Hepatocyte (in vitro differentiated cells): ENCODE measurements around the gene TMEM218. TPM values are rescaled to one million over a fixed set of nuclear protein-coding genes. Genes with fewer than 3 reads are reported as not detected.
"Not testable (repeated sequence)": the region's sequence is repeated elsewhere in the genome, so short reads cannot be mapped to it uniquely, and the experiment has no call there.

Source experiments
- DNase-seq: peaks from one replicate; pipeline ENCODE4 v3.0.0-alpha.2; 2016; ENCODE audit warnings: low spot score
- H2AFZ ChIP-seq: fragments of 200-600 bp; sonication (generic); 2 replicates; pipeline ENCODE4 v1.6.0; 2016; ENCODE audit warnings: antibody characterized with exemption, mild to moderate bottlenecking
- H3K27ac ChIP-seq: fragments of 200-600 bp; sonication (generic); 2 replicates; pipeline ENCODE4 v1.5.1; 2016; ENCODE audit warnings: mild to moderate bottlenecking
- H3K27me3 ChIP-seq: fragments of 200-600 bp; sonication (generic); 2 replicates; pipeline ENCODE4 v1.6.1; 2016
- H3K36me3 ChIP-seq: fragments of 200-600 bp; sonication (generic); replicated peaks from 2 replicates; pipeline ENCODE4 v1.5.1; 2016; ENCODE audit warnings: low read depth; ENCODE audit not compliant: insufficient read depth
- H3K4me1 ChIP-seq: fragments of 200-600 bp; sonication (generic); 2 replicates; pipeline ENCODE4 v1.5.1; 2016; ENCODE audit warnings: mild to moderate bottlenecking, moderate library complexity; ENCODE audit not compliant: insufficient read depth
- H3K4me2 ChIP-seq: fragments of 200-600 bp; sonication (generic); 2 replicates; pipeline ENCODE4 v1.6.0; 2016
- H3K4me3 ChIP-seq: fragments of 200-600 bp; sonication (generic); 2 replicates; pipeline ENCODE4 v1.5.1; 2016; ENCODE audit warnings: mild to moderate bottlenecking
- H3K79me2 ChIP-seq: fragments of 200-600 bp; sonication (generic); 2 replicates; pipeline ENCODE4 v1.6.0; 2017; ENCODE audit warnings: mild to moderate bottlenecking
- H3K9me2 ChIP-seq: fragments of 200-600 bp; sonication (generic); replicated peaks from 2 replicates; pipeline ENCODE4 v1.6.0; 2017; ENCODE audit warnings: mild to moderate bottlenecking; ENCODE audit not compliant: insufficient read depth
- H3K9me3 ChIP-seq: fragments of 200-600 bp; sonication (generic); 2 replicates; pipeline ENCODE4 v1.5.1; 2016; ENCODE audit warnings: low read depth, mild to moderate bottlenecking
- H4K20me1 ChIP-seq: fragments of 200-600 bp; sonication (generic); 2 replicates; pipeline ENCODE4 v1.6.0; 2016; ENCODE audit warnings: mild to moderate bottlenecking; ENCODE audit not compliant: insufficient read depth, poor library complexity, severe bottlenecking
- CTCF ChIP-seq: fragments of 200-600 bp; sonication (generic); IDR thresholded peaks from 2 replicates; pipeline ENCODE4 v1.5.1; 2016; ENCODE audit warnings: antibody characterized with exemption, mild to moderate bottlenecking; ENCODE audit not compliant: poor library complexity
- EZH2 ChIP-seq: fragments of 200-600 bp; sonication (generic); IDR thresholded peaks from 2 replicates; pipeline ENCODE4 v1.6.1; 2016; ENCODE audit warnings: antibody characterized with exemption, mild to moderate bottlenecking, borderline replicate concordance
- EZH2phosphoT487 ChIP-seq: fragments of 200-600 bp; sonication (generic); IDR thresholded peaks from one replicate; pipeline ENCODE4 v1.6.1; 2018; ENCODE audit warnings: antibody characterized with exemption, mild to moderate bottlenecking, low read depth, moderate library complexity; ENCODE audit not compliant: unreplicated experiment, severe bottlenecking
- WGBS: methylation state at CpG from one replicate; pipeline ENCODE4 v1.1.6; 2016; ENCODE audit warnings: low lambda C conversion rate; ENCODE audit errors: missing lambda C conversion rate; 5-methylcytosine and 5-hydroxymethylcytosine counted together
- polyA plus RNA-seq: library from polyadenylated mRNA; unstranded; fragments of >200 nt; fragmentation: Nextera tagmentation; extraction: Ambion mirVana; gene quantifications from 2 replicates; pipeline ENCODE4 v1.2.1, GENCODE V29; 2016
- total RNA-seq: library from RNA; depleted of rRNA; stranded (reverse); fragments of >200 nt; gene quantifications from 2 replicates; pipeline ENCODE4 v1.2.3, GENCODE V29; 2014

Gene TMEM218
- total and polyA plus RNA-seq, 2 experiments from 2014 or later = 20.6 to 20.7 TPM

GRCh38 chr11:125091877-125092664 is 19.4 kb downstream of the TMEM218 start:
- H2AFZ ChIP-seq = no peak overlapping the region
- no peaks in the 10 kb centered on the region for H3K36me3 ChIP-seq
- H3K27ac ChIP-seq = peak overlapping the region; percentile 68
- no peaks in the 10 kb centered on the region for H3K9me3 ChIP-seq
- no peak overlapping the region for H3K4me3 ChIP-seq
- H3K9me2 ChIP-seq = no peaks in the 10 kb centered on the region
- TF ChIP-seq EZH2 (no peak), CTCF (no peak), EZH2phosphoT487 (no peak)
- DNase-seq = no peak
- no peaks in the 10 kb centered on the region for H3K27me3 ChIP-seq
- H3K4me2 ChIP-seq = no peak overlapping the region
- 85% methylated on average over 6 of the region's 6 CpGs for WGBS
- peaks cover 6% of the 10 kb centered on the region for H3K4me1 ChIP-seq
- H4K20me1 ChIP-seq = no peaks in the 10 kb centered on the region
- no peaks in the 10 kb centered on the region for H3K79me2 ChIP-seq

GRCh38 chr11:125091247-125091876 is 20.1 kb downstream of the TMEM218 start:
- H3K9me3 ChIP-seq = no peaks in the 10 kb centered on the region
- no peak overlapping the region for H3K4me3 ChIP-seq
- peak overlapping the region; percentile 68 for H3K27ac ChIP-seq
- DNase-seq = peak; percentile 80
- H4K20me1 ChIP-seq = no peaks in the 10 kb centered on the region
- peak overlapping the region; percentile 0 for H2AFZ ChIP-seq
- H3K79me2 ChIP-seq = no peaks in the 10 kb centered on the region
- no peak overlapping the region for H3K4me2 ChIP-seq
- no peaks in the 10 kb centered on the region for H3K9me2 ChIP-seq
- 28% methylated on average over 5 of the region's 5 CpGs for WGBS
- TF ChIP-seq CTCF = peak; percentile 84
- no peak for TF ChIP-seq EZH2phosphoT487
- H3K27me3 ChIP-seq = no peaks in the 10 kb centered on the region
- H3K36me3 ChIP-seq = no peaks in the 10 kb centered on the region
- peaks cover 6% of the 10 kb centered on the region for H3K4me1 ChIP-seq

GRCh38 chr11:125090816-125091215 is 20.6 kb downstream of the TMEM218 start:
- 84% methylated on average over 6 of the region's 6 CpGs for WGBS
- no peak for TF ChIP-seq EZH2
- no peaks in the 10 kb centered on the region for H3K9me3 ChIP-seq
- no peaks in the 10 kb centered on the region for H3K36me3 ChIP-seq
- peak overlapping the region; percentile 68 for H3K27ac ChIP-seq
- H3K27me3 ChIP-seq = no peaks in the 10 kb centered on the region
- H3K4me1 ChIP-seq = peaks cover 6% of the 10 kb centered on the region
- DNase-seq = no peak
- no peaks in the 10 kb centered on the region for H3K9me2 ChIP-seq
- no peaks in the 10 kb centered on the region for H4K20me1 ChIP-seq
- H3K4me2 ChIP-seq = no peak overlapping the region
- no peak overlapping the region for H2AFZ ChIP-seq
- H3K79me2 ChIP-seq = no peaks in the 10 kb centered on the region
- H3K4me3 ChIP-seq = no peak overlapping the region

DNA sequence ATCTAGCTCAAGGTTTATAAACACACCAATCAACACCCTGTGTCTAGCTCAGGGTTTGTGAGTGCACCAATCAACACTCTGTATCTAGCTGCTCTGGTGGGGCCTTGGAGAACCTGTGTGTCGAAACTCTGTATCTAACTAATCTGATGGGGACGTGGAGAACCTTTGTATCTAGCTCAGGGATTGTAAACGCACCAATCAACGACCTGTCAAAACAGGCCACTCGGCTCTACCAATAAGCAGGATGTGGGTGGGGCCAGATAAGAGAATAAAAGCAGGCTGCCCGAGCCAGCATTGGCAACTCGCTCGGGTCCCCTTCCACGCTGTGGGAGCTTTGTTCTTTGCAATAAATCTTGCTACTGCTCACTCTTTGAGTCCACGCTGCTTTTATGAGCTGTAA is 21.3 kb downstream of the TMEM218 start:
- H2AFZ ChIP-seq, H3K79me2 ChIP-seq, H3K4me3 ChIP-seq, H3K9me2 ChIP-seq, H3K36me3 ChIP-seq, H3K27ac ChIP-seq, H3K4me2 ChIP-seq, H3K9me3 ChIP-seq, H4K20me1 ChIP-seq, H3K27me3 ChIP-seq, DNase-seq, H3K4me1 ChIP-seq: not testable (repeated sequence)
- WGBS = 76% methylated on average over 10 of the region's 10 CpGs

GRCh38 chr11:125089481-125089880 is 21.9 kb downstream of the TMEM218 start:
- H3K9me2 ChIP-seq, H3K27me3 ChIP-seq, H3K36me3 ChIP-seq, H2AFZ ChIP-seq, H4K20me1 ChIP-seq, H3K4me2 ChIP-seq, H3K27ac ChIP-seq, H3K4me3 ChIP-seq, H3K4me1 ChIP-seq, H3K79me2 ChIP-seq, DNase-seq, H3K9me3 ChIP-seq: not testable (repeated sequence)
- WGBS = over 99% methylated on average over 28 of the region's 31 CpGs
